Mesendoderm (in vitro differentiated cells): Measurements from ENCODE around the gene BMP8B.
"Not testable (repeated sequence)": the region's sequence is repeated elsewhere in the genome, so short reads cannot be mapped to it uniquely, and the experiment has no call there.

ENCODE experiments used
- DNase-seq: peaks from one replicate; pipeline ENCODE4 v3.0.0; 2013
- H2AK5ac ChIP-seq: 2 replicates; pipeline ENCODE4 v1.6.1; 2013; ENCODE audit warnings: low read length, inconsistent platforms
- H2BK120ac ChIP-seq: 2 replicates; pipeline ENCODE4 v1.6.1; 2013; ENCODE audit warnings: low read depth, mild to moderate bottlenecking, low read length, moderate library complexity, mixed read lengths
- H2BK15ac ChIP-seq: replicated peaks from 2 replicates; pipeline ENCODE4 v1.6.1; 2013; ENCODE audit warnings: low read depth, mild to moderate bottlenecking, moderate library complexity
- H2BK5ac ChIP-seq: 2 replicates; pipeline ENCODE4 v1.6.1; 2013; ENCODE audit warnings: low read length, inconsistent platforms
- H3K18ac ChIP-seq: 2 replicates; pipeline ENCODE4 v1.6.1; 2013; ENCODE audit warnings: mild to moderate bottlenecking, low read length, mixed read lengths
- H3K23ac ChIP-seq: one replicate; pipeline ENCODE4 v1.6.1; 2013; ENCODE audit warnings: low read length
- H3K27ac ChIP-seq: 2 replicates; pipeline ENCODE4 v1.5.1; 2013; ENCODE audit warnings: low read depth, mild to moderate bottlenecking, inconsistent platforms, low read length, moderate library complexity
- H3K27me3 ChIP-seq: 2 replicates; pipeline ENCODE4 v1.6.1; 2013; ENCODE audit warnings: low read length, control low read depth, mild to moderate bottlenecking, inconsistent platforms; ENCODE audit not compliant: insufficient read depth, poor library complexity
- H3K36me3 ChIP-seq: 2 replicates; pipeline ENCODE4 v1.6.1; 2013; ENCODE audit warnings: low read length, inconsistent platforms; ENCODE audit not compliant: control insufficient read depth, insufficient read depth
- H3K4ac ChIP-seq: one replicate; pipeline ENCODE4 v1.6.1; 2013; ENCODE audit warnings: low read depth, mild to moderate bottlenecking, low read length, moderate library complexity
- H3K4me1 ChIP-seq: 2 replicates; pipeline ENCODE4 v1.6.1; 2013; ENCODE audit warnings: low read depth, low read length, inconsistent platforms; ENCODE audit not compliant: control insufficient read depth
- H3K4me2 ChIP-seq: 2 replicates; pipeline ENCODE4 v1.6.1; 2013; ENCODE audit warnings: low read length
- H3K4me3 ChIP-seq: 2 replicates; pipeline ENCODE4 v1.5.1; 2013; ENCODE audit warnings: mild to moderate bottlenecking, low read length
- H3K56ac ChIP-seq: one replicate; pipeline ENCODE4 v1.6.1; 2013; ENCODE audit warnings: low read length
- H3K79me1 ChIP-seq: 2 replicates; pipeline ENCODE4 v1.6.1; 2013; ENCODE audit warnings: low read length, inconsistent platforms
- H3K79me2 ChIP-seq: 2 replicates; pipeline ENCODE4 v1.6.1; 2013; ENCODE audit warnings: mild to moderate bottlenecking, low read length; ENCODE audit not compliant: control insufficient read depth, insufficient read depth
- H3K9ac ChIP-seq: 2 replicates; pipeline ENCODE4 v1.6.1; 2013; ENCODE audit warnings: low read length, inconsistent platforms
- H4K5ac ChIP-seq: one replicate; pipeline ENCODE4 v1.6.1; 2013; ENCODE audit warnings: low read length
- H4K8ac ChIP-seq: one replicate; pipeline ENCODE4 v1.6.1; 2013; ENCODE audit warnings: low read depth, mild to moderate bottlenecking, control low read depth, low read length, moderate library complexity
- WGBS: extraction: QIAGEN DNeasy Blood & Tissue Kit; methylation state at CpG from one replicate; pipeline ENCODE4 v1.1.7; 2013; ENCODE audit warnings: low lambda C conversion rate, missing lambda C conversion rate; ENCODE audit not compliant: insufficient coverage; ENCODE audit errors: extremely low coverage; 5-methylcytosine and 5-hydroxymethylcytosine counted together

Gene BMP8B

DNA sequence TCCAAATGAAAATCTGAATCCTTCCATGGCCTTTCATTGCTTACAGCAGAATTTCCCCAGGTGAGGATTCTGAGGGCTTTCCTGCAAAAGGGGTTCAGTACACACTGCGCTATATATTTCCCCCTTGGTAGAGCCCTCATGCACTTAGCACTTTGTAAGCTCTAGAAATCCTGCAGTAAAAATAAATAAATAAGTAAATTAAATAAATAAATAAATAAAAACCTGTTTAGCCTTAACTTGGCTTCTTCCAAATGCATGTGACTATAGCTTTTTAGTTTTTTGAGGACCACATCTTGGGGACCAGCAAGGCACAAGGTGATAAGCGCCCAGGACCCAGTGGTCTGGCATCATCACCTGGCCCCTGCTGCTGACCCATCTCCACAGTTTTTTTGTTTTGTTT lies 3.2 kb upstream of the BMP8B start:
- Histone ChIP-seq H4K8ac (no peak overlapping the region), H3K18ac (no peak overlapping the region), H2BK5ac (no peak overlapping the region), H3K27ac (no peak overlapping the region), H3K9ac (no peak overlapping the region), H3K56ac (no peak overlapping the region), H3K4me2 (no peak overlapping the region), H4K5ac (no peak overlapping the region), H3K4me3 (no peak overlapping the region), H3K36me3 (no peaks in the 10 kb centered on the region), H3K23ac (no peak overlapping the region), H2BK120ac (no peak overlapping the region), H3K4ac (no peak overlapping the region), H3K79me1 (no peaks in the 10 kb centered on the region), H2AK5ac (no peak overlapping the region), H3K27me3 (peaks cover 13% of the 10 kb centered on the region), H3K4me1 (no peaks in the 10 kb centered on the region), H3K79me2 (no peaks in the 10 kb centered on the region), H2BK15ac (no peak overlapping the region)
- WGBS: no CpG with 5 or more reads among the region's 2 CpGs
- no peak for DNase-seq

DNA sequence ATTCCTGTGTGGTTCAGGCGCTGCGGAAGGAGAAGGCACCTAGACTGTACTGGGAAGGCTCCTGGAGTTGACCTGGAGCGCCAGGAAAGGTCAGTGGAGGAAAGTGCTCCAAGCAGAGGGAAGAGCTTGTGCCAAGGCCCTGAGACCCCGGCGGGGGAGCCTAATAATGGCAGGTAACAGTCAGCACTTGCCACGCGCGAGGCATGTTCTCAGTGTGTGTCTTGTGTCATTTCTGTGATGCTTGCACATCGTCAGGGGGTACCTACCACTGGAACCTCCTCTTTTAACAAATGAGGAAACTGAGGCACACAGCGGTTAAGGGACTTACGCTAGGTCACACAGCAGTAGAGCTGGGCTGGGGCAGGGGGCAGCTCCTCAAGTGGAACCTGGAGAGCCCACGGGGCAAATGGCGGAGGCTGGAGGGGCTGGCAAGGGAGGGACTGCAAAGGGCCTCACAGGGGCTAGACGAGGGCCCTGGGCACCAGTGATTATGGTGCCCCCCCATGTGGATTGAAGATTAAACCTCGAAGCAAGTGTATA lies 976 bp upstream of the BMP8B start:
- Histone ChIP-seq H2BK15ac (no peak overlapping the region), H2BK5ac (no peak overlapping the region), H3K27ac (no peak overlapping the region), H2AK5ac (no peak overlapping the region), H3K56ac (no peak overlapping the region), H3K18ac (no peak overlapping the region), H2BK120ac (no peak overlapping the region), H3K4me1 (no peaks in the 10 kb centered on the region), H3K4me2 (peak overlapping the region; percentile 61), H3K23ac (no peak overlapping the region), H3K79me1 (no peaks in the 10 kb centered on the region), H4K8ac (no peak overlapping the region), H3K4ac (no peak overlapping the region), H4K5ac (no peak overlapping the region), H3K79me2 (no peaks in the 10 kb centered on the region), H3K9ac (no peak overlapping the region), H3K36me3 (no peaks in the 10 kb centered on the region), H3K27me3 (peaks cover 14% of the 10 kb centered on the region), H3K4me3 (no peak overlapping the region)
- DNase-seq: peak; percentile 22
- WGBS: no CpG with 5 or more reads among the region's 15 CpGs

DNA sequence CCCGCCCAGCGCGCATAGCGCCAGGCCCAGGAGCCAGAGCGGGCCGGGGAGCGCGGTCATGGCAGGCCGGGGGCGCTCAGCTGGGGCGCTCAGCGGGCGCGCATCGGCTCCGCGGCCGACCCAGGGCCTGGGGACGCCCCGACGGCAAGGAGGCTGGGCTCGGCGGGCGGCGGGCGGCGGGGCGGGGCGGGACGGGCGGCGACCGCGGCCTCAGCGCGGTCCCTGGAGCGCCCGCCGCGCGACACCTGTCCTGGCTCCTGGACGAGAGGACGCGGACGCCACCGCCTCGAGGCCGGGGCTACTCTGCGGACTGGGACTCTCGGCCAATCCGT lies 273 bp downstream of the BMP8B start:
- Histone ChIP-seq H2BK5ac (no peak overlapping the region), H3K23ac (no peak overlapping the region), H2BK120ac (no peak overlapping the region), H3K18ac (no peak overlapping the region), H3K27me3 (peaks cover 14% of the 10 kb centered on the region), H2AK5ac (no peak overlapping the region), H3K9ac (no peak overlapping the region), H3K79me1 (no peaks in the 10 kb centered on the region), H3K79me2 (no peaks in the 10 kb centered on the region), H3K4ac (no peak overlapping the region), H3K36me3 (no peaks in the 10 kb centered on the region), H3K4me2 (peak overlapping the region; percentile 48), H4K5ac (no peak overlapping the region), H3K4me1 (no peaks in the 10 kb centered on the region), H3K56ac (no peak overlapping the region), H2BK15ac (no peak overlapping the region), H3K27ac (no peak overlapping the region), H4K8ac (no peak overlapping the region), H3K4me3 (no peak overlapping the region)
- WGBS: no CpG with 5 or more reads among the region's 51 CpGs
- DNase-seq: no peak

DNA sequence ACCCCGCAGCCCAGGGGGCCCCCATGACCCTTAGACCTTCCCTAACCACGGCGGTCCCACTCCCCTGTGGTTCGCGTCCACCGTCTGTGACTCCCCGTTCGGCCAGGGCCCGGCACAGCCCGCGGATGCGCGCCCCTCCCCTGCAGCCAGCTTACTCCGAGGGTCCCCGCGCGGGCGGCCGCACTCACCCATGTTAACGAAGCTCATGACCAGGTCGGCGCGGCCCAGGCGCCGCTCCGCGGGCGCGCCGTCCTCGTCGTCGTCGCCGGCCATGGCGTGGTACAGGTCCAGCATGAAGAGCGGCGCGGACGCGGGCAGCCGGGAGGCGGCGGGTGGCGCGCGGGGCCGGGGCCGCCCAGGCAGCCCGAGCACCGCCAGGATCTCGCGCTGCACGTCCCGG lies 701 bp downstream of the BMP8B start:
- peaks cover 14% of the 10 kb centered on the region for H3K27me3 ChIP-seq
- H3K4me2 ChIP-seq, H2BK15ac ChIP-seq, H3K4me1 ChIP-seq, H4K5ac ChIP-seq, H3K9ac ChIP-seq, H3K23ac ChIP-seq, DNase-seq, H3K79me1 ChIP-seq, H4K8ac ChIP-seq, H2AK5ac ChIP-seq, H3K27ac ChIP-seq, H3K18ac ChIP-seq, H3K36me3 ChIP-seq, H3K4ac ChIP-seq, H2BK5ac ChIP-seq, H3K79me2 ChIP-seq, H3K56ac ChIP-seq, H3K4me3 ChIP-seq, H2BK120ac ChIP-seq: not testable (repeated sequence)
- WGBS: no CpG with 5 or more reads among the region's 55 CpGs

DNA sequence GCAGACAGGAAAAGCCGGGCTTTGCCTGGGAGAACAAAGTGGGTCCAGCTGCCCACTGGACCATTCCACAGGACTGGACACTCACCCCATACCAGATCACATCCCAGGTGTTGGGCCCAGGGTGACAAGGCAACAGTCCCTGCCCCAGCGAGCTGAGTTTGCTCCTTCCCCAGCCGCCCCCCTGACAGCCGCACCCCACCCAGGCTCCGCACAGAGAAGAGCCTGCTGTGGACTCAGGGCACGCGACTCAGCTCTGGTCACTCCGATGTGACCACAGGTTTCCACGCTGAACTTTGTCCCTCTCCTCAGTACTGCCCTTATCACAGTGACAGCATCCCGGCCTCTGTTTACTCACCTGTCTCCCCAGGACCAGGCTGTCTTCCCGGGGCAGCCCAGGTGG lies 1.2 kb downstream of the BMP8B start:
- no peak overlapping the region for H3K56ac ChIP-seq
- H2BK15ac ChIP-seq: no peak overlapping the region
- no peak overlapping the region for H4K5ac ChIP-seq
- peaks cover 14% of the 10 kb centered on the region for H3K27me3 ChIP-seq
- H3K4me3 ChIP-seq: no peak overlapping the region
- no peak overlapping the region for H3K23ac ChIP-seq
- no peaks in the 10 kb centered on the region for H3K79me1 ChIP-seq
- no peak overlapping the region for H3K27ac ChIP-seq
- WGBS: no CpG with 5 or more reads among the region's 11 CpGs
- no peak overlapping the region for H3K4me2 ChIP-seq
- no peak overlapping the region for H3K18ac ChIP-seq
- no peak overlapping the region for H2BK120ac ChIP-seq
- H3K36me3 ChIP-seq: no peaks in the 10 kb centered on the region
- DNase-seq: no peak
- H4K8ac ChIP-seq: no peak overlapping the region
- H3K79me2 ChIP-seq: no peaks in the 10 kb centered on the region
- no peak overlapping the region for H3K9ac ChIP-seq
- H3K4me1 ChIP-seq: no peaks in the 10 kb centered on the region
- H2AK5ac ChIP-seq: no peak overlapping the region
- H2BK5ac ChIP-seq: no peak overlapping the region
- no peak overlapping the region for H3K4ac ChIP-seq

DNA sequence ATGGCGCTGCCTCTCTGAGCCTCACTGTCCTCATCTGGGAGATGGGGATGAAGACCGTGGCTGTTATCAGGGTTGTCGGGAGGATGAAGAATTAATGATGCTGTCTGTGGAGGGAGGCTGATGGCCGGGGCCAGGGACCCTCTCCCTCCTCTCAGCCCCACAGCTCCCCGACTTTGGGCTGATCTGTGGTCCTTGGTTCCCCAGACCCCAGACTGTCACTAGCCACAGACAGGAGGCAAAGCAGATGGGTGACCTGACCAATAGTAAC lies 1.6 kb downstream of the BMP8B start:
- H3K27me3 ChIP-seq: peaks cover 14% of the 10 kb centered on the region
- H3K27ac ChIP-seq, H3K79me2 ChIP-seq, H2BK15ac ChIP-seq, H2BK5ac ChIP-seq, H3K79me1 ChIP-seq, H3K9ac ChIP-seq, H3K23ac ChIP-seq, H3K18ac ChIP-seq, H4K5ac ChIP-seq, H3K4me2 ChIP-seq, H3K56ac ChIP-seq, H4K8ac ChIP-seq, H3K4ac ChIP-seq, H3K4me1 ChIP-seq, H3K4me3 ChIP-seq, DNase-seq, H3K36me3 ChIP-seq, H2AK5ac ChIP-seq, H2BK120ac ChIP-seq: not testable (repeated sequence)
- no CpG with 5 or more reads among the region's 5 CpGs for WGBS
